GM18870 (cell line): Measurements from ENCODE around the gene GAA.

ENCODE experiments used
- ATAC-seq: cut with Tn5 transposase; IDR thresholded peaks from one replicate; pipeline ENCODE4 v1.9.1; 2021; ENCODE audit warnings: moderate library complexity; ENCODE audit not compliant: unreplicated experiment

Gene GAA

DNA sequence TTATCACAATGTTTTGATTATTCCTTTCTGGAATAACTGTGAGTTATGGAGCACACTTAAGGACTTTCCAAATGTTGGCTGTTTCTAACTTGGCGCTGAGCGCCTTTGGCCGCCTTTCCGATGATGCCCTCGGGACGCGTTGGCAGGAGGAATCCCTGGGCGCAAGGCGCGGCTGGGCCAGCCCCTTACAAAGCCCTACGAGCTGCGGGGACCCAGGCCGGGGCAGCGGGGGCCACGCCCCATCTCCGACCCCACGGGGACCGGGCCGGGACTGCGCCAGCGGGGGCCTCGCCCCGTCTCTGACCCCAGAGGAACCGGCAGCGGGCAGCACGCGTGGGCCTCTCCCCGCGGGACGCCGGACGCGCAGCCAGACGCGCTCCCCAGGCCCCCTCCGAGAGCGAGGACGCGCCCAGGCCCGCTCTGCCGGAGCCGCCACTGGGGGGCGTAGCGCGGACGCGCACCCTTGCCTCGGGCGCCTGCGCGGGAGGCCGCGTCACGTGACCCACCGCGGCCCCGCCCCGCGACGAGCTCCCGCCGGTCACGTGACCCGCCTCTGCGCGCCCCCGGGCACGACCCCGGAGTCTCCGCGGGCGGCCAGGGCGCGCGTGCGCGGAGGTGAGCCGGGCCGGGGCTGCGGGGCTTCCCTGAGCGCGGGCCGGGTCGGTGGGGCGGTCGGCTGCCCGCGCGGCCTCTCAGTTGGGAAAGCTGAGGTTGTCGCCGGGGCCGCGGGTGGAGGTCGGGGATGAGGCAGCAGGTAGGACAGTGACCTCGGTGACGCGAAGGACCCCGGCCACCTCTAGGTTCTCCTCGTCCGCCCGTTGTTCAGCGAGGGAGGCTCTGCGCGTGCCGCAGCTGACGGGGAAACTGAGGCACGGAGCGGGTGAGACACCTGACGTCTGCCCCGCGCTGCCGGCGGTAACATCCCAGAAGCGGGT is at the start of gene GAA:
GAA (plus strand) TSS at position 571 of the 935 bp plus-strand sequence. CDS start 3,006 bp downstream, outside the sequence.
- no peak for ATAC-seq

DNA sequence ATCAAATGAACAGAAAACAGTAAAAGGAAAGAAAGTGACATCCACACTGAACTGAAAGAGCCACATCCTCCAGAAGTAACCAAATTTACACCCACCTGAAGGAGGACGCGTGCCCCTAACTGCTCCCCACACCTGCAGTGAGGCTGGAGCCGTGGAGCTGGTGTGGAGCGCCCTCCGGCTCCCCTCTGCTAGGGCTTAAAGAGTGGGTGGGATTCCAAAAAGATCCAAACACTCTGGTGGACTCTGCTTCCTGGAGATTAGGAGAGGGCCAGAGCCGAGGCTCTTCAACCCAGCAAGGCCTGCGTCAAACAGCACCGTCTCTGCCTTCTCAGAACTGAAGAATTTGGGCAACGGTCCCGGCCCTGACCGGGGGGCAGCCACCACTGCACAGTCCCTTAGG is 49.7 kb upstream of the GAA start:
- no peak for ATAC-seq

DNA sequence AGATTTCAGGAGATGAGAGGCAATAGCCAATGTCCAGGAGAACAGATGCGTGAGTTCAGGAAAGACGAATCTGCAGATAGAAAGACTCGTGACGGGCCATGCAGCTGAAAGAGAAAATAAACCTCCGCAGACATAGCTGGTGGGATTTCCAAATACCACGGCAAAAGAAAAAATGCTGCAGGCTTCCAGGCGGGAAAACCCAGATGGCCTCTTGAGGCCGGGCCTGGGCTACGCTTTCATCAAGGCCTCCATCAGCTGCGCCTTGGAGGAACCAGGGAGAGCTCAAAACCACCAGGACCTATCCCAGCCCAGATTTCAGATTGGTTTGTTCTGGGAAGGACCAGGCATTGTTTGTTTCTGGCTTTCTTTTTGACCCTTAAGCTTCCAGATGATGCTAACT is 48.3 kb upstream of the GAA start:
- no peak for ATAC-seq

DNA sequence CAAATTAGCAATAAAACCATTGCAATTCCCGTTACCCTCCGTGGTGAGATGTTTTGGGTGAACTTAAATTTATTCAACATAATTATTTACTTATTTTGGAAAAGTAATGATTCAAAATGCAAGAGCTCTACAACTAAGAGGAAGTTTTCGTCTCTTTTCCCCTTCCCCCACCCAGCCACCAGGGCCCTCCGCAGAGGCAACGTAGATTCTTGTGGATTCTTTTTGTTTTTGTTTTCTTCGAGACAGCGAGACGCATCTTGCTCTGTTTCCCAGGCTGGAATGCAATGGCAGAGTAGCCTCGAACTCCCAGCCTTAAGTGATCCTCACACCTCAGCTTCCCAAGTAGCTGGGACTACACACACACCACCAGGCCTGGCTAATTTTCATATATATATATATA is 45.8 kb upstream of the GAA start:
- ATAC-seq = no peak

DNA sequence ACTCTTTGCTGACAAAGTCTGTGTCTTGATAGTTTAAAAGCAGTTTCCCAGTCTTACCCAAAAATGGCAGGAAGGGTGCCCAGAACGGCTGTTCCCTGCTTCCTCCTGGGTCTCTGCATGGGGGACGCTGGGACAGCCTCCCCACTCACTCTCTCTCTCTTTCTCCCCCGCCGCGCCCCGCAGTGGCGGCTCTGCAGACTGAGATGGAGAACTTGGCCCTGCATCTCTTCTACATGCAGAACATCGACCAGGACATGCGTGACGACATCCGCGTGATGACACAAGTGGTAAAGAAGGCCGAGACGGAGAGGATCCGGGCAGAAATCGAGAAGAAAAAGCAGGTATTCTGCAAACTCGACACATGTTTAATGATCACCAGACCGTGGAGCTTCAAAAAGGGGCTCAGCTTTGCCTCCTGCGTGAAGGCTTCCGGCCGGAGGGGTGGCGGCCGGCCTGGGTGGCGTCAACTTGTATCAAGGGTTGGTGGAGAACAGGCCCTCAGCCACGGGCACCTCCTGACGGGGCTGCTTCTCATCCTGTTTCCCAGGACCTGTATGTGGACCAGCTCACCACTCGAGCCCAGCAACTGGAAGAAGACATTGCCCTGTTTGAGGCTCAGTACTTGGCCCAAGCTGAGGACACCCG is 42.9 kb upstream of the GAA start:
- no peak for ATAC-seq

DNA sequence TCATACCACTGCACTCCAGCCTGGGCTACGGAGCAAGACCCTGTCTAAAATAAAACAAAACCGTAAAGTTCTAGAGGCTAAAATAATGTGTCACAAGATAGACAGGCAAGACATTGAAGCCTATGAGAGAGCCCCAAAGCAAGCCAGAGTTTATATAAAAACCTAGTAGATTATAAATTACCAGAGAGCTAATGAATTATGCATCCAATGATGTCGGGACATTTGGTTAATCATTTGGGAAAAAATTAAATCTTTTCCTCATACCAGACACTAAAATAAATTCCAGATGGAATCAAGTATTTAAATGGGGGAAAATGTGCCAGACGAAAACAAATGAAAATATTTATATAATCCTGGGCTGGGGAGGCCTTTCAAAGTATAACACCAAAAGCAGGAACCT is 40.7 kb upstream of the GAA start:
- no peak for ATAC-seq

DNA sequence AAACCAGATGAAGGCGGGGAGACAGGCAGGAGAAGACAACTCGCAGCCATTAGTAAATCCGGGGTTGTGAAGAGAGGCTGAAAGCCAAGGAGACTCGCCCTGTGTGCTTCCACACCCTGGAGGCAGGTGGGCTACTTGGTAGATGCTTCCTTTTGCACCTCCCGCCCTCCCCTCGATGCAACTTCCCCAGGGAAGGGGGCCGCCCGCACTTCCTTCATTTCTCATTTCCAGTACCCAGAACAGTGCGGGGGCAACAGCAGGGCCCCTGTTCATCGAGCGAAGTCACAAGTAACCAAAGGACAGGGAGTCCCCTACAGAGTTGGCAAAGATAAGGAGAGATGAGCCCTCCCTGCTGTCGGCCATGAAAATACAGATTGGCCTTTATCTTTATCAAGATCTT is 40.0 kb upstream of the GAA start:
- no peak for ATAC-seq

DNA sequence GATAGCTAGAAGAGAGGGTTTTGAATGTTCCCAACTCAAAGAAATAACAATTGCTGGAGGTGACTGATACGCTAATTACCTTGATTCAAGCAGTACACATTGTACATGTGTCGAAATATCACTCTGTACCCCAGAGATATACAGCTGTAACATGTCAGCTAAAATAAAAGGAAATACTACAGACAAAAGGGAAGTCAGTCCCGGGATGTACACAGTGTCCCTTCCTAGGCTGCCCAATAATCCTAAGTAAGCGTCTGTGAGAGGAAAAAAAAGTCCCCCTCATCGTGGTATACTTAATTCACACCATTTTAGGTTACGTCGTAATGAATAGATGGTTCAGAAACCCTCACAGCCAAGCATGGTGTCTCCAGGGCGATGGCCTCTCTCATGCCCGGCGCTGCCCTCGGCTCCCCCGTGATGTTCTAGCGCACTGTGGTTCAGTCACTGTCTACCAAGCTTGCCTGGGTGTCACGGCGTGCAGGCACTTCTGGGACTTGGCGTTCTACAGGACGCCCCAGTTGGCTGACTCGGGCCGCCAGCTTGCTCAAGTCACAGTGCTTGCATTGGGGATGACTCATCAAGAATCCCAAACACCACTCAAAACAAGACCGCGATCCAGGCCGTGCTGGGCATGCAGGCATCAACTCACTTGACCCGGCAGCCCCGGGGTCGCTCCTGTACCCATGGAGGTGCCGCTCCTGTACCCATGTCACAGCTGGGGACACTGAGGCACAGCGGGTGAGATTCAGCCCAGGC is 37.4 kb upstream of the GAA start:
- no peak for ATAC-seq

DNA sequence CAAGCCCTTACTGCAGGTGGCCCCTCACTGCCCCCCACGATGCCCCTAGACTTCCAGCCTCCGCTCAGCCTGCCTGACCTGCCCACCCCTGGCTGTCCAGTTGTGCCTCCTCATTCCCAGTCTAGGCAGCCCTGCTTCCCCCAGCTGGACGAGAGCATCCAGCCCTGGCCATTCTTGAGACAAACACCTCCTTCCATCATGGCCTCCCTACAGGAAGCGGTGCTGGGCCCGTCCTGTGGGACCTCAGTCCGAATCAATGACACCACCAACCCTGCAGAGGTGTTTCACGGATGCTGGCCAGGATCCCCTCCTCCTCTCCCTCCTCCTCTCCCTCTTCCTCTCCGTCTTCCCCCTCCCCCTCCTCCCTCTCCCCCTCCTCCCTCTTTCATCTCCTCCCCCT is 36.7 kb upstream of the GAA start:
- no peak for ATAC-seq

DNA sequence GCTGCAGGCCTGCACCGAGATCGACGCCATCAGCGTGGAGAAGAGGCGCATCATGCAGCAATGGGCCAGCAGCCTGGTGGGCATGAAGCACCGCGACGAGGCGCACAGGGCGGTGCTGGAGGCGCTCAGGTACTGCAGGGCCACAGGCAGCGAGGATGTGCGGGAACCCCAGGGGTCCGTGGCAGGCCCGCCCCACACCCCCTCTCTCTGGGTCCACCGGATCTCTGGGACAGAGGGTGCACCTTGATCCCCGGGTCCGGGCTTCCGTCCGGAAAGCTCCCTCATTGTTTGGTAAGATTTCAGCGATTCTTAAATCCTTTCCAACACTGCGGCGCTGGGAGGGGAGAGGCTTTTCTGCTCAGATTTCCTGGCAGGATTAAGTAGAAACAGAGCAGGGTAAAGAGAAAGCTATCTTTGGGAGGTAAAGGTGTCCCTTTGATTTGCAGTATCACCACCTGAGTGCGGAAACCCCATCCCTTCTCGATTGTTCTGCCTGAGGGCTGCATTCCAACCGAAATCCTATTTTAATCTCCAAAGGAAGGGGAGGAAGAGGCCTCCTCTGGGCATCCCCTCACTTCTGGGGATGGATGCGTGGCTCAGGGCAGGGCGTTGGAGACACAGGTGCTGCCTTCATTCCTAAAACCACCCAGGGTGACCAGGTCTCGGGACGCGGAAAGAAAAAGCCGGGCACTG is 35.8 kb upstream of the GAA start:
- no peak for ATAC-seq

DNA sequence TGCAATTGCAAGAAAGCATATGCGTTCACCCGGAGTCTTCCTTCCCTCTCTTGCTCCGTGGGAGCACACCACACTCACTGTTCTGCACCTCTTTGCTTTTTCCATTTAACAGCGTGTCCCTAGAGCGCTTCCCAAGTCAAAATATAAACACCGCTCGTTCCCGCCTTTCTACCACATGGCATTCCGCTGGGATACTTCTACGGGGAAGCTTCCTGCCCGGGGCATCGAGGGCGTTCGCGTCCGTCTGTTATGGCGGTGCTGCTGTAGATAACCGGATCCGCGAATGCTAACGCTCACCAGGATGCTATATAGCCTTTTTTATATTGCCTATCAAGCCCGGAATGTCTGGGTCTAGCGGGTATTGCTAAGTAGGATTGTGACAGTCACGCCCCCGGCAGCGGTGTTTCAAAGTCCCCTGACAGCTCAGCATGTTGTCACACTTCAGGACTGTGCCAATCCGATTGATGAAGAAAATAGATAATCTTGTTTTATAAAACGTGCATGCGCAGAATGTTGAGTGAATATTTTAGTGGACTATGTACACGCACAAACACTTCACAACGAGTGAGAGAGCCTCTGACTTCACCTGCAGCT is 33.9 kb upstream of the GAA start:
- no peak for ATAC-seq

DNA sequence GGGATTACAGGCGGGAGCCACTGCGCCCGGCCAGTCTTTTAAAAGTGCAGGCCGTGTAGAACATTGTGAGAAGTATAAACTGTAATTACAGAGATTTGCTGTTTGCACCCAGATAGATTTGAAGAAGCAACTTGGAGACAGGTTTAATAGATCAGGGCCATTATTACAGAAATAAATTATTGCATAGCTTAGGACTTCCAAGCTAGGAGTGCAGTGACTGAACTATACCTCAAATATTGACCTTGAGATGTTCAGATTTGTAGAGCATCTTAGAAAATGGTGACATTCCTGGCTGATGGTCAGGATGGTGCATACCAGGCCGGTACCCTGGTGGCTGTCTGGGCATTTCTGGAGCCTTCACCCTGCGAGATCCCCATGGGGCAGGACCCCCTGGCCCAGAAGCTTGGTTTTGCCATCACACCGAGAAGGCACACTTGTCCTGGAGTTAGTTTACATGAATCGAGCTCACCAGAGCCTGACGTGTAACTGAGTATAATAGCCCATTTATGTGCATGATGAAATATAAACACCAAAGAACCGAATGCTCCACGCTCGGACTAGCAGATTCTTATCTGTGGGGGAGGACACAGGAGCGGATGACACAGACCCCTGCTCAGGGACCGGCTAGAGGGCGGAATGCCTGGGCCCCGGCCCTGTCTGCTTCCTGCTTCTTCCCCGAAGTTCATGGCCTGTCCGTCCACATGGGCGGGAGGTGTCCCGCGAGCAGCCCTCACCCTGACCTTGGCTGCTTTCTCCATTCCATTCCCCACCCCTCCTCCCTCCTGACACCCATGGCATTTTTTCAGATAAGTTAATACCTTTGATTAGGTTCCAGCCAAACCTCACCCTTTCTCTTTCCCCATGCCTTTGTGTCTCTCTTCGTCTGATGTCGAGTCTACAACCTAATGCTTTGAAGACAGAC is 32.8 kb upstream of the GAA start:
- ATAC-seq = no peak

DNA sequence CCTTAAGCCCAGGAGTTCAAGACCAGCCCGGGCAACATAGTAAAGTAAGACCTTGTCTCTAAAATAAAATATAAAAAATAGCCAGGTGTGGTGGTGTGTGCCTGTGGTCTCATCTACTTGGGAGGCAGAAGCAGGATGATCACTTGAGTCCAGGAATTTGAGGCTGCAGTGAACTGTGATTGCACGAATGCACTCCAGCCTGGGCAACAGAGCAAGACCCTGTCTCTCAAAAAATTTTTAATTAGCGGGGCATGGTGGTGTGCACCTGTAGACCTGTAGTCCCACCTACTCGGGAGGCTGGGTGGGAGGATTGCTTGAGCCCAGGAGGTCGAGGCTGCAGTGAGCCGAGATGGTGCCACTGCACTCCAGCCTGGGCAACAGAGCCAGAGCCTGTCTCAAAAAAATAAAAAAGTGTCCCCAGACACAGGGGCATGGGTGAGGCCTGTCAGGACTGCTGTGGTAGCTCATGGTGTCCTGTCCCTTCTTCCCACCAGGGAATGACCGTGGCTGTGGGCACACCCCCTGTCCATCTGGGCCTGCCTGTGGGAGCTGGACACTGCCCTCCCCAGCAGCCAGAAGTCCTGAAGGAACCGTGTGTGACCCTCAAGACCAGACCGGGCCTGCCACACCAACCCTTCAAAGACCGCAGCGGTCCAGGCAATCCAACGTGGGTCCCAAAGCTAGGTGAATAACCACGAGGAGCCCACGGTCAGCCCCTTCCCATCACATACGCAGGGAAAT is 30.8 kb upstream of the GAA start:
- ATAC-seq = no peak

DNA sequence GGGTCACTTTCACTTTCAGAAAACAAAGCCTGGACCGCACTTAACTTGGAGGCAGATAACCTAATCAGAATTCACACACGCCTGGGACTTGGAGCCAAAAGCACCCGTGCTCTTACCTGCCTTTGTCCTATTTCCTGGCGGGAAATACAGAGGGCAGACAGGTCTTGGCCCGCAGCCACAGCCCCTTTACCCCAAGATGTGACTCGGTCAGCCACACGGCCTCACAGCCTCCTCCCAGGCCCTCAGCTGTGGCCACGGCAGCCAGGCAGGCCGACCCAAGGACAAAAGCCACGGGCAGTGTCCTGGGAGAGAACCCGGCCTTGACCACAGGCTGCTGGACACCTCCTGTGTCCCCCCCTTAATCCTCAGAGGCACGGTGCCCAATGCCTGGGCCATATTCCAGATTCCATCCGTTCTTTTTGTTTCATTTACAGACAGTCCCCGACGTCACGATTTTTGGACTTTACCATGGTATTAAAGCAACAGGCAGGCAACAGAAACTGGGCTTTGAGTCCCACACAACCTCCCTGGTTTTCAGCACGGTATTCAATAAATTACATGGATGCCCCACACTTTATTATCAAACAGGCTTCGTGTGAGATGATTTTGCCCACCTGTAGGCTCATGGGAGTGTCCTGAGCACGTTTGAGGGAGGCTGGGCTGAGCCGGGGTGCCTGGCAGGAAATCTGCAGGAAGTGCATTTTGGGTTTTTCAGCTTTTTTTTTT is 30.1 kb upstream of the GAA start:
- ATAC-seq = no peak

DNA sequence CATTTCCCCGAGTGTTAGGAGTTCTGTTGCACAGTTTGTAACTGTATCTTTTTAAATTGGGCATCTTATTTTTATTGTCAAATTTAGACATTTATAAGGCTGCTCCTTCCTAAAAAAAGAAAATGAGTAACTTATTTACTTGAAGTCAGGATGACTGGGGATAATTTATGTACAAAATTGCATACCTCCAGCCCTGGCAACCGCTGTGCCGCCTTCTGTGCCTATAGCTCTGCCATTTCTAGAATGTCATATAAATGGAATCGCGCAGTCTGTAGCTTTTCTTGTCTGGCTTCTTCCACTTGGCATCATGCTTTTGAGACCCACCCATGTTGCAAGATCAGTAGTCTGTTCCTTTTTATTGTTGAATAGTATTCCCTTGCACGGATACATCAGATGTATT is 29.0 kb upstream of the GAA start:
- ATAC-seq = no peak

DNA sequence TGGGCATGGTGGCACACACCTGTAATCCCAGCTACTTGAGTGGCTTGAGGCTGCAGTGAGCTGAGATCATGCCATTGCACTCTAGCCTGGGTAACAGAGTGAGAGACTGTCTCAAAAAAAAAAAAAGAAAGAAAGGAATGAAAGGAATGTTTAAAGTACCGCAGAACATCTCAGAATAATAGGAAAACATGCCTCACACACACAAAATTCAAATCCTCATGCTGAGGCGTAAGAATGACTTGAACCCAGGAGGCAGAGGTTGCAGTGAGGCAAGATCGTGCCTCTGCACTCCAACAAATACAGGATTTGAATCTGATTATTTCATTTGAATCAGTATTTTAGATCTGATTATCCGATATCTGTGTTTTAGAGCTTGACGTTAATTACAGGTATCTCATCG is 21.3 kb upstream of the GAA start:
- no peak for ATAC-seq

DNA sequence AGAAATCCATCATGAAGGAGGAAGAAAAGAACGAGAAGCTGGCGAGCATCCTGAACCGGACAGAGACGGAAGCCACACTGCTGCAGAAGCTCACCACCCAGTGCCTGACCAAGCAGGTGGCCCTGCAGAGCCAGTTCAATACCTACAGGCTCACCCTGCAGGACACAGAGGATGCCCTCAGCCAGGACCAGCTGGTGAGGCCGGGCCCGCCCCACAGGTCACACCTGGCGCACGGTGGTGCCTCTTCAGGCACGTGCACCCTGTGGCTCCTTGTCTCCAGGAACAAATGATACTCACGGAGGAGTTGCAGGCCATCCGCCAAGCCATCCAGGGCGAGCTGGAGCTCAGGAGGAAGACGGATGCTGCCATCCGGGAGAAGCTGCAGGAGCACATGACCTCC is 19.8 kb upstream of the GAA start:
- ATAC-seq = no peak

DNA sequence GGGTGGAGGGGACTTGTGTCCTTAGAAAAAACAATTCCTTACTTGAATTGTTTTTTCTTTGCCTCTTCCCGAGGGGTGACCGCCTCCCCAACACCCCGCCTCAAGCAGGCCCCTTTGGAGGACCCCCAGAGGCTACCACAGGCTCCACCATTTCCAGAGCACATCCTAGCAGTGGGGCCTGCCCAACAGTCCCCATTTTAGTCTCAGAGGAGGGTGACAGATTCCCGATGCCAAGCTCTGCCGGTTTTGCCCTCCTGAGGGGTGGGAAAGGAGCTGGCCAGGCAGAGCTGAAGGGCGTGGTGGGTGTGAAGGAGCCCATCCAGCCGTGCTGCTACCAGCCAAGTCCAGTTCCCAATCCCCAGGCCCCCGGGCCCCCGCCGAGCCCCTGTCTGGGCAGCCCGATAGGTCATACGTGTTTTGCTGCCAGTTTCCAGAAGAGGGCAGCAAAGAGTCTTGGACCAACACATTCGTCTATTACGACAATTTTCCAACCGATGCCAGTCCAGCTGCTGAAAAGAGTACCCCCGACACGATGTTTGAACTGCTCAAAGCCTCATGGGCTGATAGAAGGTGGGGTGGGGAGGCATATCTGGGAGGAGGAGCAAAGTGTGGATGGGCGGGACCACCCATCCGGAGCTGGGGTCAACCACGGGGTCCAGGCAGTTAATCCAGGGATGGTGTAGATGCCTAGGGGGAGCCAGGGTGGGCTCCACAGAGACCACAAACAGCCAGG is 18.8 kb upstream of the GAA start:
- no peak for ATAC-seq
